HepG2 (cell line): Measurements from ENCODE around the gene HDLBP.

Experiments
- BRCA1 ChIP-seq: sonication (generic); formaldehyde crosslinking; IDR thresholded peaks from 2 replicates; pipeline ENCODE4 v1.4.0; 2020; ENCODE audit warnings: missing genetic modification reagents
- CTCF ChIP-seq: sonication (generic); formaldehyde crosslinking; IDR thresholded peaks from 2 replicates; pipeline ENCODE4 v1.5.0; 2020; ENCODE audit warnings: mild to moderate bottlenecking, missing genetic modification reagents, moderate library complexity
- IRX3 ChIP-seq: sonication (generic); formaldehyde crosslinking; IDR thresholded peaks from 2 replicates; pipeline ENCODE4 v1.8.1; 2023; ENCODE audit warnings: mild to moderate bottlenecking, low read depth, missing genetic modification reagents, borderline replicate concordance
- JUND ChIP-seq: sonication (generic); formaldehyde crosslinking; IDR thresholded peaks from 2 replicates; pipeline ENCODE4 v1.8.0; 2022; ENCODE audit warnings: mild to moderate bottlenecking, missing genetic modification reagents
- MIXL1 ChIP-seq: IDR thresholded peaks from 2 replicates; pipeline ENCODE4 v1.6.1; 2016
- POLR2A ChIP-seq, 2 experiments: IDR thresholded peaks; 2 replicates each; pipeline ENCODE4 v1.6.1; 2011; ENCODE audit warnings: low read depth in 2 of 2, low read length in 2 of 2, mild to moderate bottlenecking in 1 of 2, moderate library complexity in 1 of 2; ENCODE audit not compliant: insufficient read depth in 1 of 2
- POLR2AphosphoS5 ChIP-seq: IDR thresholded peaks from 2 replicates; pipeline ENCODE4 v1.6.1; 2012; ENCODE audit warnings: low read depth, low read length
- REL ChIP-seq: sonication (generic); formaldehyde crosslinking; conservative IDR thresholded peaks from 2 replicates; pipeline ENCODE4 v1.8.0; 2022; ENCODE audit warnings: mild to moderate bottlenecking, missing genetic modification reagents, moderate library complexity
- SP1 ChIP-seq, 2 experiments: fragments of 450-650 bp in 1 of 2; sonication (generic) in 1 of 2; formaldehyde crosslinking in 1 of 2; IDR thresholded peaks; 2 replicates each; pipeline versions ENCODE4 v1.4.0 to v1.6.1; 2016 to 2020; ENCODE audit warnings: missing genetic modification reagents in 1 of 2
- SP140L ChIP-seq: sonication (generic); formaldehyde crosslinking; IDR thresholded peaks from 2 replicates; pipeline ENCODE4 v1.4.0; 2020; ENCODE audit warnings: missing genetic modification reagents, borderline replicate concordance
- ZBED4 ChIP-seq: sonication (generic); formaldehyde crosslinking; IDR thresholded peaks from 2 replicates; pipeline ENCODE4 v1.4.0; 2020; ENCODE audit warnings: missing genetic modification reagents, borderline replicate concordance
- ZFP36 ChIP-seq: fragments of 150-350 bp; IDR thresholded peaks from 2 replicates; pipeline ENCODE4 v1.6.1; 2018; ENCODE audit warnings: borderline replicate concordance, low read length, low read depth; ENCODE audit not compliant: partially characterized antibody
- ZNF30 ChIP-seq: sonication (generic); formaldehyde crosslinking; IDR thresholded peaks from 2 replicates; pipeline ENCODE4 v1.5.0; 2020; ENCODE audit warnings: mild to moderate bottlenecking, missing genetic modification reagents
- ZNF879 ChIP-seq: sonication (generic); formaldehyde crosslinking; IDR thresholded peaks from 2 replicates; pipeline ENCODE4 v1.8.1; 2023; ENCODE audit warnings: missing genetic modification reagents

- TF ChIP-seq ZFP36 = no peak
- TF ChIP-seq SP1 (IDR thresholded peaks at IDR 0.05) = no peak
- 0 out of 2 replicates have a peak, but pooled peaks have one; percentile 5 for TF ChIP-seq SP1 (CRISPR knock-in tag; IDR thresholded peaks at IDR 0.05)
- TF ChIP-seq ZNF30 (CRISPR knock-in tag) = no peak
- no peak for TF ChIP-seq SP140L (CRISPR knock-in tag)
- TF ChIP-seq CTCF (CRISPR knock-in tag) = no peak
- no peak for TF ChIP-seq MIXL1 (CRISPR knock-in tag)
- TF ChIP-seq ZBED4 (CRISPR knock-in tag) = no peak
- no peak for TF ChIP-seq IRX3
- no peak for TF ChIP-seq REL (CRISPR knock-in tag)
- peak; percentile 64; the same call in 1 of the 2 replicates for TF ChIP-seq ZNF879
- TF ChIP-seq POLR2AphosphoS5 = peak; percentile 62
- TF ChIP-seq POLR2A (IDR thresholded peaks at IDR 0.05; ENCODE audit: insufficient read depth in 1 of 2, low read depth in 2 of 2, low read length in 2 of 2) = no peak
- no peak for TF ChIP-seq BRCA1 (CRISPR knock-in tag)
- TF ChIP-seq JUND = no peak
Measured at GRCh38 chr2:241228860-241229516, 86.5 kb downstream of the HDLBP start.
